GM21423 (cell line): Measurements from ENCODE around the gene TRIM54.
"Not testable (repeated sequence)": the region's sequence is repeated elsewhere in the genome, so short reads cannot be mapped to it uniquely, and the experiment has no call there.

Source experiments
- ATAC-seq: cut with Tn5 transposase; IDR thresholded peaks from one replicate; pipeline ENCODE4 v1.9.1; 2021; ENCODE audit warnings: mild to moderate bottlenecking, moderate library complexity; ENCODE audit not compliant: unreplicated experiment

TRIM54 gene

GRCh38 chr2:27281442-27281841 lies 787 bp upstream of the TRIM54 start:
- ATAC-seq: no peak

GRCh38 chr2:27282892-27283291 lies 663 bp downstream of the TRIM54 start:
- ATAC-seq: no peak

- ATAC-seq: no peak
Measured at GRCh38 chr2:27284996-27285395, 2.8 kb downstream of the TRIM54 start.

GRCh38 chr2:27285481-27285880 lies 3.3 kb downstream of the TRIM54 start:
- no peak for ATAC-seq

- no peak for ATAC-seq
Measured at GRCh38 chr2:27288610-27289009, 6.4 kb downstream of the TRIM54 start.

GRCh38 chr2:27290549-27290948 lies 8.3 kb downstream of the TRIM54 start:
- ATAC-seq: no peak

GRCh38 chr2:27291865-27292264 lies 9.6 kb downstream of the TRIM54 start:
- no peak for ATAC-seq

GRCh38 chr2:27294928-27295327 lies 12.7 kb downstream of the TRIM54 start:
- no peak for ATAC-seq

- no peak for ATAC-seq
Measured at GRCh38 chr2:27296481-27296880, 14.3 kb downstream of the TRIM54 start.

- ATAC-seq: no peak
Measured at GRCh38 chr2:27297195-27297594, 15.0 kb downstream of the TRIM54 start.

- no peak for ATAC-seq
Measured at GRCh38 chr2:27298391-27299080, 16.3 kb downstream of the TRIM54 start.

GRCh38 chr2:27300606-27301005 lies 18.4 kb downstream of the TRIM54 start:
- ATAC-seq: not testable (repeated sequence)

- ATAC-seq: no peak
Measured at GRCh38 chr2:27303093-27304025, 21.1 kb downstream of the TRIM54 start.

GRCh38 chr2:27304488-27305240 lies 22.4 kb downstream of the TRIM54 start:
- ATAC-seq: no peak

GRCh38 chr2:27305516-27305915 lies 23.3 kb downstream of the TRIM54 start:
- no peak for ATAC-seq

- ATAC-seq: no peak
Measured at GRCh38 chr2:27306136-27306535, 23.9 kb downstream of the TRIM54 start.

GRCh38 chr2:27306573-27307286 lies 24.5 kb downstream of the TRIM54 start:
- no peak for ATAC-seq

GRCh38 chr2:27307287-27307544 lies 25.0 kb downstream of the TRIM54 start:
- no peak for ATAC-seq

- no peak for ATAC-seq
Measured at GRCh38 chr2:27307545-27308358, 25.5 kb downstream of the TRIM54 start.

- ATAC-seq: no peak
Measured at GRCh38 chr2:27308359-27308881, 26.2 kb downstream of the TRIM54 start, which contains the start of gene UCN. UCN (minus strand) TSS chr2:27308445; CDS start chr2:27307895, 550 bp downstream.
